Activated CD4-positive, alpha-beta T cell treated with anti-CD3 and anti-CD28 coated beads for 24 hours (primary cell): Measurements from ENCODE around the gene MCTP1.

Experiments
- DNase-seq, 2 donors: peaks; one replicate each; pipeline ENCODE4 v3.0.0-alpha.2; 2020; ENCODE audit warnings: low read depth in 2 of 2

Gene MCTP1

DNA sequence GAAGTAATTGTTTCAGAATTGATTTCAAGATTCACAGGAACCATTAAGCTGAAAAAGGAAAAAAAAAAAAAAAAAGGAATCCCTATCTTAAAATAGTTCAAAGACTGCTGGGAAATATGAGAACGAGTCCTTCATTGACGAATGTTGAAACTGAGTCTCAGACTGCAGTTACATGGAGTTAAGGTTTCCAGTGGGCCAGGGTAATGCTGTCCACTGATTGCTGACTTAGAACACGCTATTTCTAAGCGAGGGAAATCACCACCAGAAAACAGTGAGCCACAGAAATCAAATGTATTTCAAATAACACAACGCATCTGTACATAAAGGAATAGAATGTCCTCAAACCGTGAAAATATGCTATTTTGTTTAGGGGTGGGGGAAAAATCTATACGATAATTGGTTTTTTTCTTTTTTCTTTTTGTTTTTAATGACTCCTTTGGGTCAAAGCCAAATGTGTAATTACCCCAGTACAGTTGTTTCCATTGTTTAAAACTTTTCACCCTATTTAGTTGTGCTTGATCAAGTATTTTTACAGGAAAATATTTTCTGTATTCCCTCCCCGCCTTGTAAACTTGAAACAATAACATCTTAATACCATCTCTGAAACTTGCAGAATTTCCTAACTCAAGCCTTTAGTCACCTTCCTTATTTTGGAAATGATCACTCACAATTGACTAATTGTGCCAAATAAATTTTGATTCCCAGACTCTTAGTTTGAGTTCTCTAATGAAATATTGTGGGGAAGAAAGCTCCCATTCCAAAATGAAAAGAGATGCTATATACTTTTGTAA is 208.3 kb downstream of the MCTP1 start:
- DNase-seq = no peak

DNA sequence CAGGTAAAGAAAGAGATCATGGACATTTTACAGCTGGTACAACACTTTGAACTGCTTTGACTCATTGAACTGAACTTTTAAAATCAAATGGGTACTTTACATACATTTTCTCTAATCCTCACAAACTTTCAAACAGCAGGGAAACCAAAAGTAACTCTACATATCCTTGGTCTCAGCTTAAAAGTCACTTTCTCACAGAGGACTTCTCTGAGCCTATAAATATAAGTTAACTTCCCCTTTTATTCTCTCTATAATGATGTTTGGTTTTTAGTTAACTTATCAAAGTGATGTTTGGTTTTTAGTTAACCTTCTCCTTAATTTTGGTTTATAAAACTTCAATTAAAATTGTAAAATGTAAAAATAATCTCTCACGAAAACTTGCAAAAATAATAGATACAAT is 209.8 kb downstream of the MCTP1 start:
- no peak for DNase-seq

DNA sequence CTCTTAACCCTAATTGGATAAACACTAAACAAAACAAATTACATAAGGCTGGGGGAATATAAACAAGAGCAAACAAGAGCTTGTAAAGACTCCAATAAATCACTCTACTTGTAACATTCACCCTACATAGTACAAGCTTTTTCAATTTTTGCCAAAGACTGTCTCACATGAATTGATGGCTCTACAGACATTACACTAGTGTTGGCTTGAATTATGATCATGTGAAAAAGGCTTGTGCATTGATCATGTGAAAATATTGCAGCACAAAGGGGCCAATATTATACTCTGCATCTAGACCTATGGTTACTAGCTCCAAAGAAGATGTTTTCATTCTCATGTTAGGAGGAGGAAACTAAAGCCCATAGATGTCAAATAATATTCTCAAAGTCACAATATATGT is 212.6 kb downstream of the MCTP1 start:
- DNase-seq = no peak

DNA sequence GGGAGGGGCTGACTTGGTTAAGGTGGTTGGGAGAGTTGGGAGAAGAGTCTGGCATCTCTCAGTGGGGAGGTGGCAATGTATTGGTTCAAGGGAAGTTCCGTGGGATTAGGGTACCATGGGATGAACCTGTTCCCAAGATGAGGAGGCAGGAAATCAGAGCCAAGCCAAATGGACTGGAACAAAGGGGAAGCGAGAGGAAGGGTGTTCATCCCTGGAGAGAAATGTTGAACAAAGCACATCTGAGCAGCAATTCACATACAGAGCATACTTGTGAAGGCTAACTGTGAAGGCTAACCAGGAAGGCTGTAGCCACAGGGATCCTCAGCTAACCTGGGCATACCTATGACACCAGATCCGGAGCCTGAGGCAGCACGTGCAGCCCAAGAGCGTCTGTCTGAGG is 214.0 kb downstream of the MCTP1 start:
- no peak for DNase-seq

DNA sequence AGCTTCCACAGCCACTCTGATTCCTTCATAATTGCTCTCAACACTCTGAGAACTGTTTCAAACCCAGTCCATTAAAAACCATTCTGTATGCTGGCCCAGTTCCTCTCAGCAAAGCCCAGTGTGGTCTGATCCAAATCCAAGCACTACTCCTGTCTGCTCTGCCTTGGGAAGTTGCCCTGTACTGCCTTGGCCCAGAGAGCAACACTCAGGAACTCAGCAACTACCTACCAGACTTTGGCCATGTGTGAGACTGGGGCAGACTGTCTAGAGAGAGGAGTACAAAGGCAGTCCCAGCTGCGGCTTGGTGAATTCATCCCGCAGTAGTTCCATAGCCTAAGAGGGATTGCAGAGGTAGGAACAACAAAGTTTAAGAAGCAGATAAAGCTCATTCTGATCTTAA is 214.4 kb downstream of the MCTP1 start:
- no peak for DNase-seq

DNA sequence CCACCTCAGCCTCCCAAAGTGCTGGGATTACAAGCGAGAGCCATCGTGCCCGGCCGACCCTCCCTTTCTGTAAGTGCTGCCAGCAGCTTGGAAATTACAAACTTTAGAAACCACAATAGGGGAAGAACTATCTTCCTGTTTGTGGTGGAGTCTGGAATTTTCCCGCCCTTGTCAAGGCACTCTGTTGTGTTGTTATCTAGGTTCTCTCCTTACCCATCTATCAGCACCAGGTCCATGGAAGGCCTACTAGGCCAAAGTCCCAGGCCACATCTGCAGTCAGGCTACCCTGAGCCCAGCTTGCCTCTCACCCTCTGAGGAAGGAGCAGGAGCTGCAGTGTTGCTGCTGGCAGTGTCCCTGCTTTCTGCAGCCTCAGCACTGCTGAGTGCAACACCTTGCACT is 214.9 kb downstream of the MCTP1 start:
- no peak for DNase-seq

DNA sequence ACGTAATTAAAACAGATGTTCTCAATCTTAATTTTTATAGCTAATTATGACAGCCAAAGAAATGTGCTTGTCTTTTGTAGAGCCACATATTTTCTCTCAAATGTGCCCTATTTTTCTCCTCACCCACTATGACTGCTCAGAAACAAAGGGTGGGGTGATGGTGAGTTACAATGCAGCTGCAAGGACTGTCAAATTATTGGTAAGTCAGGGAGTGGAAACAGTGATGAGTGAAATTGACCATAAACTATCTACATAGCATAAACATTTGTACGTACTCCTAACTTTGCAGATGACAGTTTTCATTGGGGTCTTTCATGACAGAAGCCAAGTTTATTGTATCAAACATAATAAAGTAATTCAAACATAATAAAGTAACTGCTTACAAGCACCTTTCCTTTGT is 215.9 kb downstream of the MCTP1 start:
- no peak for DNase-seq

DNA sequence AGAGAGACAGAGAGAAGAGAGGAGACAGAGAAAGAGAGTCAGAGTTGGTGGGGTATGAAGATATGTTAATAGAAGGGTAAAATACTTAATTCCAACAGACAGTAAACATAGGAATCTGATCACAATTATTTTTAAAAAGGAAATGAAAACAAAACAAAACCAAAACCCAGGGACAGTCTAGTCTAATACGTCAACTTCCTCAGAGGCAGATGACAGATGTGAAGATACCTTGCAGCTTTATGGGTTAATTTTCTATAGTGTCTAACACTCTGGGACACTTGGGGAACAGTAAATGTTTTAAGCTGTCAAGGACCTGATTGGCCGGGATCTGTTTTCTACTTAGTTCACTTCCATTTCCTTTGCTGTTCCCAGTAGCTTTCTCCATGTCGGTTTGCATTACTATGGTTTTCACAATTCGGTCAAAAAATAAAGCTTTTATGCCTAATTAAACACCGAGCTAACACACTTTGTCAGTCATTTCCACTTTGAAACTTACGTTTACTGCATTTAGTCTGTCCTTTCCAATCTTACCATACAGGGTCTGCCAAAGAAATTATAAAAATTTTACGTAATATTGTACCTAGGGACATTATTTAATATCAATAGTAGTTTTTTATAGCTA is 216.5 kb downstream of the MCTP1 start:
- DNase-seq = no peak

DNA sequence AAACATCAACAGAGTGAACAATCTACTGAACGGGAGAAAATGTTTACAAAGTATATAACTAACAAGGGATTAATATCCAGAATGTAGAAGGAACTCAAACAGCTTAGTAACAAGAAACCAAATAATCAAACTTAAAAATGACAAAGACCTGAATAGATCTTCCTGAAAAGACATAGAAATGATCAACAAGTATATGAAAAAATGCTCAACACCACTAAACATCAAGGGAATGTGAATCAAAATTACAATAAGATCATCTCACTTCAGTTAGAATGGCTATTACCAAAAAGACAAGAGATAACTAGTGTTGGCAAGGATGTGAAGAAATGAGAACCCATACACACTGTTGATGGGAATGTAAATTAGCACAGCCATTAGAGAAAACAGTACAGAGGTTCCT is 218.8 kb downstream of the MCTP1 start:
- no peak for DNase-seq

DNA sequence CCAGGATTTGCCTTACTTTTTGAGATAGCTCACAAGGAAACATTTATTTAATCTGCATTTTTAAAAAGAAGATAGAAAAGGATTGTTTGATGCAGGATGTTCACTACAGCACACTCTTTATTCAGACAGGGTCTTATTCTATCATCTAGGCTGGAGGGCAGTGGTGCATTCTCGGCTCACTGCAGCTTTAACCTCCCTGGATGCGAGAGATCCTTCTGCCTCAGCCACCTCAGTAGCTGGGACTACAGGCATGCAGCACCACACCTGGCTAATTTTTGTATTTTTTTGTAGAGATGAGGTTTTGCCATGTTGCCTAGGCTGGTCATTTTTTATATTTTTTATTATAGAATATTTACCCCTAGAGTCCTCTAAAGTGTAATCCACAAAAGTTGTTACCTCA is 221.4 kb downstream of the MCTP1 start:
- no peak for DNase-seq

DNA sequence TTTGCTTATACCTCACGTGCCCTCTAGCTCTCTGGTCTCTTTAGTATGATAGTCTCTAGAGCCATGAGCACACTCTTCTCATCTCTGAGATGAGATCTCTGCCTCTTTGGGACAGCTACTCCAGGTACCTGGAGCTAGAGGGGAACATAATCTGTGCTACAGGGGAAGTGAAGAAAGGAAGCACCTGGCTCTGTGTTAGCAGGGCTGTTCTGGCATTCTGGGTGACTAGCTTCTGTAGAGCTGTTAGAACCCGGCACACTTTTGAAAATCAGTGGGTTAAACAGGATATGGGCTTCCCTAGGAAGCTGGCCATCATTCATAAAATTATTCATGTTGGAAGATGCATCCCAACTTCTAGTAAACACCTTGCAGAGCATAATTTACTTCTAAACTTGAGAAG is 224.8 kb downstream of the MCTP1 start:
- DNase-seq = no peak

DNA sequence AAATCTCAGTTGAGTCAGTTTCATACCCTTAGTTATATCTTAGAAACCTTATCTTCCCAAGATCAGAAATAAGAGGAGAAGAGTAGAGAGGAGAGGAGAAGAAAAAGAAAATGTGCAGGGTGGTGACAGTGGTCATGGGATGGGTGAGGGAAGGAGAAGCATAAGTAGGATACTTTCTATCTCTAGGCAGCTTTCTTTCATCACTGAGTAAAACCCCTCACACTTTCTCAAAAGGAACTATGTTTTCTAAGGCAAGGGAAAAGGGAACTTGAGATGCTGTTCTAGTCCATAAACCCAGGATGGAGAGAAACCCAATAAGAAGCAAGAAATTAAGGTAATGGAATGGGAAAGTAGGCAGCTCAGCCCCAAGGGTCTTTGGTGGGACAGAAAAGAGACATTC is 225.3 kb downstream of the MCTP1 start:
- no peak for DNase-seq

DNA sequence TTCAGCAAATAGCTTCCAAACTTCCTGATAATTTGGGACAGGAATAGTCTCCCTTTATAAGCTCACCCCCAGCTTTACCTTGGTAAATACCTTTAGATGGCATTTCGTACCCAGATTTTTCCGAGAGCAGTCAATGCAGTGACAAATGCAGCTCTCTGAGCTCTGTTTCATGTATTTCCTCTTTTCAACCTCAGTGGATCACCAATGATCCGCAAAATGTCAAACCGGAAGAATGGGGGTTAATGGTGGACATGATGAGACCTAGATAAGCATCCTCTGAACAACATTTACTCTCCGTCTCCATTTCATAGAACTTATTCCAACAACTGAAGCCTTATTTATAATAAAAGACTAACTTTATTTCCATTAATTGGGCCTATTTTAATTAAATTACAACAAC is 227.3 kb downstream of the MCTP1 start:
- DNase-seq = no peak

DNA sequence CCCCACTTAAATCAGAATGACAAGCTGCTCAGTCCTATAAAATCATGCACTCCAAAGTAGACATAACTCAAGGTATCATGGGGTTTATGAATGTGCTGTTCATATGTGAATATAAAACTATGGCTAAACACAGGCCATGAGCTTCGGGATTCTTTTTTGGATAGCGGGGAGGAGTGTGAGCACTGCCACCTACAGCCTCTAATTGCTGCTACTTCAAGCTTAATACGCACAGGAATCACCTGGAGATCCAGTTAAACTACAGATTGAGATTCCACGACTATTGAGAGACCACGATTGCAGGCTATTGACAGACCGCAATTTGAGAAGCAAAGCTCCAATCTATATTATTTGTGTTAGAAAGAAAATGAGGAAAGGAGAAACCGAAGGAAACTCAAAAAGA is 231.6 kb downstream of the MCTP1 start:
- DNase-seq = no peak

DNA sequence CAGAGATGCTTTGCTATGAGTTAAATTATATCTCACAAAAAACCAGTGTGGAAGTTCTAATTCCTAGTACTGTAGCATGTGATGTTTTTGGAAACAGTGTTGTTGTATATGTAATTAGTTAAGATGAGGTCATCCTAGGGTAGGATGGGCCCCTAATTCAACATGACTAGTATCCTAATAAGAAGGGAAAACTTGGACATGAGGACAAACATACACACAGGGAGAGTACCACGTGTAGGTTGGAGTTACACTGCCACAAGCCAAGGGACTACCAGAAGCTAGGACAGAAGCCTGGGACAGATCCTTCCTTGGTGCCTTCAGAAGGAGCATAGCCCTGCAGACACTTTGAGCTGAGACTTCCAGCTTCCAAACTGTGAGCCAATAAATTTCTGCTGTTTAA is 234.2 kb downstream of the MCTP1 start:
- no peak for DNase-seq

DNA sequence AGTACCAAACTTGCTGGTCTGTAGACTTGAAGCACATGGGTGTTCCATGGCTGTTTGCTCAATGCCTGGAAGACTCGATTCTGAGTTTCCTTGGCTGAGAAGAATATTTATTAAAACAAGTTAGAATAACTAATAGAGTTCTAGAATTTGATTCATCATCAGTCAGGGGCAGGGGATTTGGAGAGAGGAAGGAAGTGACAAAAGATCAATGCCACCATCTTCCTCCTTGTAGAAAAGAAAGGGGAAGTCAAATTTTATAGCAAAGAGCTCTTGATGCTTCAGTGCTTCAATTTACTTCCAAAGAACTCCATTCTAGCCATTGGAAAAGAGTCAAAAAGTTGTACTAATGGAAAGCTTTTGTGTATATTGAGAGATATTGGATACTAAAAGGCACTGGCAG is 236.3 kb downstream of the MCTP1 start:
- no peak for DNase-seq

DNA sequence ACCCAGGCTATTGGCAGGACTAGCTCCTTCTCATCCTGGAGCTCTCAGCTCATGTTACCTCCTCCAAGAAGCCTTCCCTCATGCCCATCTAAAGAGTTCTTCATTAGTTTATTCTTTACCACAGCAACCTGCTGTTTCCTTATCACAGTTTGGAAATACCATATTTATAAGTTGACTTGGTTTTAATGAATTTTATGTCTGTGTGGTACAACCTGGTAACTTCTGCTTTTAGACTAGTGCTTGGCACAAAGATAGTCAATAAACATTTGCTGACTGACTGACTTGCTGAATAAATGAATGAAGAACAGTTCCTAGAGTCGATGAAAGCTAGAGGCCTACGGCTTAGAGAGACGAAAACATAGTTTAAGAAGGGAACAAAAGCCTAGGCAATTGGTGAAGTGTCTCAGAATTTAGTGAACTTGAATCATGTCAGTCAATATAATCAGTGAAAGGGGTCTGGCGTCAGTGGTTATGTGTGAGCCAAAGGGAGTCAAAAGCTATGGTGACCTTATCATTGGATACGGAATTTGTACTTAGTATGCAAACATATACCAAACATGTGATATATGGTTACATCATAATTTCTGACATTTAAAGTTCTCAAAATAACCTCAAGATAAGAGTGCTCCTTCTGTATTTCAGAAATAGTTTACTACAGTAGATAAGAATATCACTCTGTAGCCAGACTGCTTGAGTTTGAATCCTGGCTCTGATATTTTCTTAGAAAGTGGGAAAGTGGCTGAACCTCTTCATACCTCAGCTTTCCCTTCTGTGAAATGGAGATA is 239.5 kb downstream of the MCTP1 start:
- no peak for DNase-seq

DNA sequence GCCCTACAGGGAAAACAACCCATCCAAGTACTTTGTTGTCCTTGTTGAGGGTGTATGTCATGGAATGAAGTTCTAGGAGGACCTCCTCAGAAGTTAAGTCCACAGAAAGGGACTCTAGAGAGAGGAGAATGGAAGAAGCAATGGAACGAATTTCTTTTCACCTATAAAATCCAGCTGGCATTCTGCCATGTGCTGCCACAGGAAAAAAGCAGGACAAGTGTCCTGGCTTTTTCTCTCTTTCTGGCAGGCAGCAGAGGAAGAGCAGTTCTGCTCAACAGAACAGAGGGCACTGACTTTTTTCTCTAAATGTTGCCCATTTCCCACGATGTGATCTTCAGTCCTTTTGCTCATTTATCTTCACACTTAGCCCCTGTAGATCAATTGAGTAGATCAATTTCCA is 240.8 kb downstream of the MCTP1 start:
- no peak for DNase-seq

DNA sequence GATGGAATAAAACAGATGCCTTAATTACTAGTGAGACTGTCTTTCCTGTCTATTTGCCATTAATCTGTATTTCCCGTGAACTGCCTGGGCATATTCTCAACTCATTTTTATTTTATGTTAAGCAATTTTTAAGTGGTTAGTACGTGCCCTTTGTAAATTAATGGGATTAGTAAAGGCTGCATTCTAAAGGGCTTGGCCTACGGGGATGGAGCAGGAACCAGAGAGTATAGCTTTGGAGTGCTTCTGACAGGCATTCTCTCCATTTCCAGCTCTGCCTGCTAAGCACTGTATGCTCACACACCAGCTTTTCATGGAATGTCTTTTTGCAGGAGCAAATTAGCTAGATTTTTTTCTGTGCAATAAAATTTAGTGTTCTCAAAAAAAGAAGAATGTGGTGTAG is 241.2 kb downstream of the MCTP1 start:
- DNase-seq = no peak

DNA sequence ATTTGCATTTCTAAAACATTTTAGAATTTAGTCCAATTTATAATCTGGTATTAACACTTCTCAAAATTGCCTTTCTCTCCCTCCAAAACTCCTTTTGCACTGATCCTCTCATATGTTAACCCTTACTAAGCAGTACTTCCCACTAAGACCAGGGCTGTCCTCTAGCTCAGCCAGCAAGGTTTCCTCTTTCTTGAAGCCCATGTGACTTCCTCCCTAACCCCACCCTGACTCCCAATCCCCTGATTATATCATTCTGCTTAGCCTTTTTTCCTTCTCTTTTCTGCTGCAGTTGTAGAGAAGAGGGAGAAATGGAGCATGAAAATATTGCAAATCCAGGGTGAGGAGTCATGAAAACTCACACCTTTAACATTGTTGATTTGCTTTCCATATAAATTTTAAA is 241.7 kb downstream of the MCTP1 start:
- no peak for DNase-seq

DNA sequence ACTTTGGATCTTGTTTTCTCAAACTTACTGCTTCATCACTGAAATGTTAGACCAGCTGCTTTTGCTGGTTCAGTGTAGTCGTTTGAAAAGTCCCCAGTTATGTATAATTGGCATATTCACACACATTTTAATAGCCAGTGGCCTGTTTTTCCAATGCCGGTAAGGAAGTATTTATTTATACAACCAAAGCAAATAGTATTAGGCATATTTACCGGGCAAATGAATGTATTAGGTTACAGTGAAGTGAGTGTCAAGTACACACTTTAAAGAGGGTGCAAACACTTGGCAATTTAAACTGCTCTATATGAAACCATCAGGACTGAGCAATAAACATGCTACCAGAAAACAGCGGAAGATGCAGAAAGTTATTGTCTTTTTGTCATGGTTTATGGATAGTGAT is 242.9 kb downstream of the MCTP1 start:
- DNase-seq = no peak

DNA sequence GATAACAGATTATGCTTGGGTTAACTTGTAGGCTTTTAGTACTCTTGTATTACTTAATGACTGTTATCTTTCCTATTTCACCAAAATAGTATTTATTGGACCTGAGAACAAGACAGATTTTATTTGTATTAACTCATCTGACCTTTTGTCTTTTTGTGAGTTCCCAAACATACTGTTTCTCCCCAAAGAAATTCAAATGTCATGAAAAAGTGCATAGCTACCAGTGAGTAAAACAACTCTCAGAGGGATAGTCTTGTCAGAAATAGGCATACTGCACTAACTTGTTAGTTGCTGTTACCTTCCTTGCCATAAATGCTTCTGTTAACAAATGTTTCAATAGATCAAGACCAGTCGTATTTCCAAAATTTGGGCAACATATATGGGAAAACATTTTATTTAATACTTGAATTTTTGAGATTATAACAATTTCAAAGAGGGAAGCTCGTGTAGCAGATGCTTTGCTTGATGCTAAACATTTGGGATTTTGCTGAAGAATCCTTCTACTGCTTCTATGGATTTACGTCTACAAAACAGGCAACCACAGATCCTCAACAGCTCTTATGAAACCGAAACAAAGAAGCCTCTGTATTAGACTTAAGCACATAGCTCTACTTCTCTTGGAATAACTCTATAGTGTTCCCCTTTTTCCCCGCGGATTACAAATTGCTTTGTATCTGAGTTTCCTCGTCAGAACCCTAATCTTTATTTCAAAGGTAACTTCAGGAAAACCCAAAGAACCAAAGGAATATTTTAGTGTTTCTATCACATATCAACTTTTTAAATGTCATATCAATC is 248.8 kb downstream of the MCTP1 start:
- DNase-seq = no peak
